H1 (cell line): Measurements from ENCODE around the gene PPIB. TPM values are rescaled to one million over a fixed set of nuclear protein-coding genes. Genes with fewer than 3 reads are reported as not detected.

Experiments
- CTCF ChIA-PET: fragments of 300-600 bp; sonication (Branson Sonifier 250); formaldehyde crosslinking; loops from one replicate; lab custom pipeline; 2021; ENCODE audit not compliant: partially characterized antibody; lab: Charles Lee
- POLR2A ChIA-PET: fragments of 300-600 bp; sonication (Branson Sonifier 250); formaldehyde crosslinking; loops from one replicate; lab custom pipeline; 2021; ENCODE audit warnings: inconsistent platforms; ENCODE audit not compliant: partially characterized antibody; lab: Charles Lee
- DNase-seq, 2 experiments: peaks; one replicate each; pipeline versions ENCODE4 v3.0.0 to v3.0.0-alpha.2; 2010 to 2022; ENCODE audit warnings: low spot score in 2 of 2, low read depth in 1 of 2, mixed read lengths in 1 of 2
- FAIRE-seq: peaks from 2 replicates; lab custom pipeline; 2011; peaks lifted over from hg19 to GRCh38; lab: Jason Lieb, UNC
- H2AFZ ChIP-seq: 2 replicates; pipeline ENCODE4 v1.8.1; 2012; ENCODE audit warnings: low read length, inconsistent platforms
- H2AK5ac ChIP-seq: 2 replicates; pipeline ENCODE4 v1.6.1; 2013; ENCODE audit warnings: low read depth, low read length
- H2BK120ac ChIP-seq: replicated peaks from 2 replicates; pipeline ENCODE3; 2013; ENCODE audit warnings: low read depth, low read length, inconsistent platforms
- H2BK12ac ChIP-seq: 2 replicates; pipeline ENCODE4 v1.6.1; 2013; ENCODE audit warnings: low read depth, low read length
- H2BK15ac ChIP-seq: 2 replicates; pipeline ENCODE4 v1.6.1; 2013; ENCODE audit warnings: low read length
- H2BK20ac ChIP-seq: 2 replicates; pipeline ENCODE4 v1.6.1; 2013; ENCODE audit warnings: low read length
- H2BK5ac ChIP-seq: 2 replicates; pipeline ENCODE4 v1.6.1; 2013; ENCODE audit warnings: low read depth, low read length
- H3K14ac ChIP-seq: 2 replicates; pipeline ENCODE4 v1.6.1; 2013; ENCODE audit warnings: inconsistent platforms; ENCODE audit not compliant: insufficient read length
- H3K18ac ChIP-seq: 2 replicates; pipeline ENCODE4 v1.6.1; 2013; ENCODE audit warnings: low read length; ENCODE audit errors: extremely low read depth
- H3K23ac ChIP-seq: 2 replicates; pipeline ENCODE4 v1.6.1; 2013; ENCODE audit warnings: inconsistent platforms; ENCODE audit not compliant: insufficient read length
- H3K23me2 ChIP-seq: 2 replicates; pipeline ENCODE4 v1.6.1; 2013; ENCODE audit warnings: low read depth, low read length
- H3K27ac ChIP-seq: 2 replicates; pipeline ENCODE4 v1.6.1; 2011; ENCODE audit warnings: low read depth, low read length, inconsistent platforms
- H3K27me3 ChIP-seq, 4 experiments: replicated peaks in 1 of 4; 1 replicate in 1 of 4; 2 replicates in 3 of 4; pipeline versions ENCODE4 v1.6.1 to v1.8.1; 2011 to 2013; ENCODE audit warnings: low read length in 3 of 4, mild to moderate bottlenecking in 3 of 4, inconsistent platforms in 2 of 4, mixed read lengths in 2 of 4, moderate library complexity in 1 of 4; ENCODE audit not compliant: control insufficient read depth in 3 of 4, insufficient read depth in 3 of 4; ENCODE audit errors: extremely low read depth in 1 of 4
- H3K36me3 ChIP-seq, 4 experiments: 2 replicates each; pipeline versions ENCODE4 v1.6.1 to v1.8.1; 2011 to 2013; ENCODE audit warnings: mild to moderate bottlenecking in 4 of 4, low read length in 3 of 4, moderate library complexity in 2 of 4, control low read depth in 1 of 4, inconsistent platforms in 1 of 4; ENCODE audit not compliant: insufficient read depth in 4 of 4, control insufficient read depth in 2 of 4
- H3K4ac ChIP-seq: replicated peaks from 2 replicates; pipeline ENCODE3; 2013; ENCODE audit warnings: low read length, low read depth, mixed read lengths, inconsistent platforms; ENCODE audit not compliant: insufficient read length
- H3K4me1 ChIP-seq, 4 experiments: replicated peaks in 1 of 4; 1 replicate in 1 of 4; 2 replicates in 3 of 4; pipeline versions ENCODE4 v1.6.1 to v1.8.1; 2011 to 2013; ENCODE audit warnings: low read length in 3 of 4, inconsistent platforms in 2 of 4, mixed read lengths in 1 of 4; ENCODE audit not compliant: insufficient read depth in 4 of 4, control insufficient read depth in 3 of 4
- H3K4me2 ChIP-seq, 2 experiments: 2 replicates each; pipeline versions ENCODE4 v1.6.1 to v1.8.1; 2011 to 2013; ENCODE audit warnings: low read depth in 2 of 2, low read length in 2 of 2, control low read depth in 1 of 2, inconsistent platforms in 1 of 2, mild to moderate bottlenecking in 1 of 2; ENCODE audit not compliant: insufficient read depth in 1 of 2
- H3K4me3 ChIP-seq, 4 experiments: fragments of 200-600, 300-600 bp in 1 of 4; sonication (generic), shearing (Covaris generic), sonication (Bioruptor Twin) in 1 of 4; 2 replicates each; pipeline versions ENCODE4 v1.5.1 to v1.8.1; 2011 to 2016; ENCODE audit warnings: low read length in 4 of 4, low read depth in 3 of 4, control low read depth in 2 of 4, inconsistent platforms in 2 of 4, mild to moderate bottlenecking in 2 of 4, mixed read lengths in 1 of 4, moderate library complexity in 1 of 4; ENCODE audit not compliant: insufficient read depth in 2 of 4; ENCODE audit errors: extremely low read depth in 1 of 4
- H3K56ac ChIP-seq: replicated peaks from 2 replicates; pipeline ENCODE3; 2013; ENCODE audit warnings: low read depth, mild to moderate bottlenecking, mixed read lengths, low read length, inconsistent platforms; ENCODE audit not compliant: insufficient read length
- H3K79me1 ChIP-seq: 2 replicates; pipeline ENCODE4 v1.6.1; 2013; ENCODE audit warnings: low read depth, low read length, control low read depth
- H3K79me2 ChIP-seq, 2 experiments: 2 replicates each; pipeline versions ENCODE4 v1.6.1 to v1.8.1; 2012 to 2013; ENCODE audit warnings: low read length in 2 of 2, mild to moderate bottlenecking in 2 of 2, inconsistent platforms in 1 of 2; ENCODE audit not compliant: insufficient read depth in 2 of 2, control insufficient read depth in 1 of 2
- H3K9ac ChIP-seq, 4 experiments: replicated peaks in 1 of 4; 1 replicate in 1 of 4; 2 replicates in 3 of 4; pipeline versions ENCODE4 v1.6.1 to v1.8.1; 2011 to 2013; ENCODE audit warnings: low read depth in 3 of 4, low read length in 3 of 4, control low read depth in 2 of 4, mild to moderate bottlenecking in 2 of 4, moderate library complexity in 2 of 4, inconsistent platforms in 1 of 4; ENCODE audit errors: extremely low read depth in 1 of 4
- H3K9me3 ChIP-seq, 2 experiments: 2 replicates each; pipeline versions ENCODE4 v1.6.1 to v1.8.1; 2012 to 2013; ENCODE audit warnings: mild to moderate bottlenecking in 2 of 2, moderate library complexity in 2 of 2, control low read depth in 1 of 2, inconsistent platforms in 1 of 2, low read depth in 1 of 2, low read length in 1 of 2, mixed read lengths in 1 of 2; ENCODE audit not compliant: insufficient read depth in 2 of 2
- H4K20me1 ChIP-seq, 2 experiments: replicated peaks in 1 of 2; 2 replicates each; pipeline versions ENCODE3 to v1.8.1; 2011 to 2013; ENCODE audit warnings: inconsistent platforms in 2 of 2, low read length in 2 of 2, mild to moderate bottlenecking in 1 of 2; ENCODE audit not compliant: insufficient read depth in 2 of 2, control insufficient read depth in 1 of 2
- H4K5ac ChIP-seq: 2 replicates; pipeline ENCODE4 v1.6.1; 2013; ENCODE audit warnings: low read length, low read depth, mixed read lengths, inconsistent platforms; ENCODE audit not compliant: insufficient read length
- H4K8ac ChIP-seq: 2 replicates; pipeline ENCODE4 v1.8.0; 2013; ENCODE audit warnings: mild to moderate bottlenecking, moderate library complexity, low read length, inconsistent platforms; ENCODE audit not compliant: insufficient read depth; ENCODE audit errors: extremely low read depth
- H4K91ac ChIP-seq: replicated peaks from 2 replicates; pipeline ENCODE3; 2013; ENCODE audit warnings: low read length, mixed read lengths, inconsistent platforms; ENCODE audit not compliant: insufficient read length
- BRCA1 ChIP-seq: IDR thresholded peaks from 2 replicates; pipeline ENCODE4 v1.6.1; 2012; ENCODE audit warnings: low read depth, low read length, improper control_type of control experiment
- FOSL1 ChIP-seq: IDR thresholded peaks from 2 replicates; pipeline ENCODE4 v1.6.1; 2011; ENCODE audit warnings: mild to moderate bottlenecking, low read depth, low read length, moderate library complexity; ENCODE audit not compliant: insufficient read depth
- GABPA ChIP-seq: IDR thresholded peaks from 2 replicates; pipeline ENCODE4 v1.6.1; 2011; ENCODE audit warnings: mild to moderate bottlenecking, low read length, moderate library complexity, borderline replicate concordance; ENCODE audit not compliant: insufficient read depth
- KDM1A ChIP-seq: fragments of 200-600, 300-600 bp; sonication (generic); IDR thresholded peaks from 2 replicates; pipeline ENCODE4 v1.7.1; 2016; ENCODE audit warnings: mild to moderate bottlenecking, low read length, borderline replicate concordance
- POLR2A ChIP-seq, 2 experiments: IDR thresholded peaks; 1 replicate in 1 of 2; 2 replicates in 1 of 2; pipeline ENCODE4 v1.6.1; 2011; ENCODE audit warnings: low read depth in 2 of 2, low read length in 2 of 2, mild to moderate bottlenecking in 2 of 2; ENCODE audit errors: control extremely low read depth in 1 of 2
- POLR2AphosphoS5 ChIP-seq: IDR thresholded peaks from 2 replicates; pipeline ENCODE4 v1.6.1; 2011; ENCODE audit warnings: low read depth, low read length
- SIRT6 ChIP-seq: IDR thresholded peaks from one replicate; pipeline ENCODE4 v1.7.1; 2012; ENCODE audit warnings: low read length, inconsistent platforms
- SP1 ChIP-seq: IDR thresholded peaks from 2 replicates; pipeline ENCODE4 v1.6.1; 2011; ENCODE audit warnings: low read depth, low read length
- SP2 ChIP-seq: IDR thresholded peaks from 2 replicates; pipeline ENCODE4 v1.6.1; 2012; ENCODE audit warnings: mild to moderate bottlenecking, low read length, inconsistent platforms
- SUZ12 ChIP-seq: fragments of 200-600 bp; sonication (generic); IDR thresholded peaks from 2 replicates; pipeline ENCODE4 v1.6.1; 2012; ENCODE audit warnings: mild to moderate bottlenecking, inconsistent platforms, low read length, moderate library complexity, mixed read lengths
- TCF12 ChIP-seq: IDR thresholded peaks from 2 replicates; pipeline ENCODE4 v1.6.1; 2011; ENCODE audit warnings: low read depth, mild to moderate bottlenecking, low read length
- WGBS, 2 experiments: shearing (Covaris generic) in 1 of 2; methylation state at CpG; one replicate each; pipeline versions ENCODE4 v1.1.6 to v1.1.7; 2013 to 2015; ENCODE audit warnings: low lambda C conversion rate in 2 of 2, mixed read lengths in 2 of 2, inconsistent platforms in 1 of 2, low coverage in 1 of 2, missing lambda C conversion rate in 1 of 2; ENCODE audit not compliant: insufficient replicate concordance in 2 of 2, insufficient coverage in 1 of 2, insufficient read length in 1 of 2; ENCODE audit errors: extremely low coverage in 1 of 2, missing lambda C conversion rate in 1 of 2; 5-methylcytosine and 5-hydroxymethylcytosine counted together
- polyA plus RNA-seq, 7 experiments: library from polyadenylated mRNA; depleted of rRNA in 3 of 7; stranded (reverse) in 5 of 7; unstranded in 2 of 7; fragments of >200 nt in 5 of 7; fragments of 200-250 nt in 2 of 7; gene quantifications; 1 replicate in 5 of 7; 2 replicates in 1 of 7; 4 replicates in 1 of 7; pipeline versions ENCODE4 v1.2.1 to v1.2.3, GENCODE V29; 2011 to 2013; ENCODE audit warnings: missing spikeins in 2 of 7, mixed read lengths in 2 of 7
- total RNA-seq: library from RNA; stranded (reverse); fragmentation: NEBNext Ultra II Directional; extraction: Animal tissue kit (Norgen Biotek cat#: 25700); gene quantifications from 2 replicates; pipeline ENCODE4 v1.2.1, GENCODE V29; 2021
- TF ChIP-seq, protein P1 (sequence below), 3 experiments: IDR thresholded peaks; 1 replicate in 2 of 3; 2 replicates in 1 of 3; pipeline versions ENCODE4 v1.5.1 to v1.6.1; 2011; ENCODE audit warnings: low read length in 3 of 3, mild to moderate bottlenecking in 3 of 3, inconsistent platforms in 2 of 3, low read depth in 1 of 3, moderate library complexity in 1 of 3; ENCODE audit not compliant: insufficient read depth in 1 of 3; ENCODE audit errors: control extremely low read depth in 1 of 3
- TF ChIP-seq, protein P2 (sequence below): IDR thresholded peaks from 2 replicates; pipeline ENCODE4 v1.6.1; 2012; ENCODE audit warnings: inconsistent platforms

The PPIB gene
- total and polyA plus RNA-seq, 2 of the 8 experiments (the other 6 are each of a cell fraction or from before 2014, with no cell fraction given) = 558 to 579 TPM

DNA sequence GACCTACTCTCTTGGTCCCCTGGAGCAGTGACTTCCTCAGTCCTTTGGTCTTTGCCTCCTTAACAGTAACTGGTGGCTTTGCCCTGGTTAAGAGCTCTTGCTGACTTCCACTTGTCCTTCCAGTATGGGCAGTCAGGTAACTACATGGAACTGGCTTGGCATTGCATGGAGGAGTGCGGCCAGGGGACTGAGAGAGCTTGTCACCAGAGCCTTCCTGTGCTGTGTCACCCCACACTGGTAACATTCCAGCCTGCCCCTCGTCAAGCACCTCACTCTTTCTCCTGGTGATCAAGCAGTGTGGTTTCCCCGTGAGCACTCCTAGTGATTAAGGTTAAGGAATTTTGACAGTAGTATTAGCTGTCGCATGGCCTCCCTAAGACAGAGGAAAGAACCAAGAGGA is 30.6 kb downstream of the PPIB start:
- no peak overlapping the region for H4K8ac ChIP-seq
- WGBS, 2 experiments = 93% methylated on average over 4 of the region's 4 CpGs; no CpG with 5 or more reads in 1 of the 2 experiments
- H2BK12ac ChIP-seq = no peak overlapping the region
- H3K27me3 ChIP-seq = no peaks in the 10 kb centered on the region
- no peak overlapping the region for H3K23ac ChIP-seq
- FAIRE-seq (no peak), DNase-seq (no peak)
- no peak overlapping the region for H3K27ac ChIP-seq
- no peaks in the 10 kb centered on the region for H3K79me2 ChIP-seq
- ChIA-PET POLR2A (no interaction called here), CTCF (interaction anchor here (0.9 to 2.9 kb wide), 7 partner anchors 9 to 380 kb away, joined by 3 to 18 read pairs (median 8); no protein-coding TSS in a partner anchor)
- H3K56ac ChIP-seq = no peak overlapping the region
- H3K9ac ChIP-seq = no peak overlapping the region
- no peak overlapping the region for H2BK15ac ChIP-seq
- peaks cover 19 to 56% (median 44%) of the 10 kb centered on the region in 4 experiments for H3K36me3 ChIP-seq
- no peak overlapping the region for H3K18ac ChIP-seq
- H2BK20ac ChIP-seq = no peak overlapping the region
- H3K4me3 ChIP-seq = no peak overlapping the region
- no peak overlapping the region for H3K14ac ChIP-seq
- H4K20me1 ChIP-seq = peaks cover 0 to 1% of the 10 kb centered on the region in 2 experiments
- no peak overlapping the region for H2BK120ac ChIP-seq
- no peak overlapping the region for H4K5ac ChIP-seq
- no peaks in the 10 kb centered on the region for H3K23me2 ChIP-seq
- no peak overlapping the region for H3K4ac ChIP-seq
- H4K91ac ChIP-seq = no peak overlapping the region
- H3K9me3 ChIP-seq = no peaks in the 10 kb centered on the region
- H2AK5ac ChIP-seq = no peak overlapping the region
- no peak overlapping the region for H2BK5ac ChIP-seq
- H2AFZ ChIP-seq = no peak overlapping the region
- H3K79me1 ChIP-seq = no peaks in the 10 kb centered on the region; the same call in 1 of the 2 replicates
- no peaks in the 10 kb centered on the region for H3K4me1 ChIP-seq
- H3K4me2 ChIP-seq = no peak overlapping the region
- no peak for TF ChIP-seq FOSL1
- TF ChIP-seq SUZ12 = no peak
- TF ChIP-seq POLR2A (IDR thresholded peaks at IDR 0.05; ENCODE audit: control extremely low read depth in 1 of 2, low read depth in 2 of 2, low read length in 2 of 2) = no peak
- TF ChIP-seq SP2 = no peak
- TF ChIP-seq BRCA1 = no peak
- TF ChIP-seq, protein P1, sequence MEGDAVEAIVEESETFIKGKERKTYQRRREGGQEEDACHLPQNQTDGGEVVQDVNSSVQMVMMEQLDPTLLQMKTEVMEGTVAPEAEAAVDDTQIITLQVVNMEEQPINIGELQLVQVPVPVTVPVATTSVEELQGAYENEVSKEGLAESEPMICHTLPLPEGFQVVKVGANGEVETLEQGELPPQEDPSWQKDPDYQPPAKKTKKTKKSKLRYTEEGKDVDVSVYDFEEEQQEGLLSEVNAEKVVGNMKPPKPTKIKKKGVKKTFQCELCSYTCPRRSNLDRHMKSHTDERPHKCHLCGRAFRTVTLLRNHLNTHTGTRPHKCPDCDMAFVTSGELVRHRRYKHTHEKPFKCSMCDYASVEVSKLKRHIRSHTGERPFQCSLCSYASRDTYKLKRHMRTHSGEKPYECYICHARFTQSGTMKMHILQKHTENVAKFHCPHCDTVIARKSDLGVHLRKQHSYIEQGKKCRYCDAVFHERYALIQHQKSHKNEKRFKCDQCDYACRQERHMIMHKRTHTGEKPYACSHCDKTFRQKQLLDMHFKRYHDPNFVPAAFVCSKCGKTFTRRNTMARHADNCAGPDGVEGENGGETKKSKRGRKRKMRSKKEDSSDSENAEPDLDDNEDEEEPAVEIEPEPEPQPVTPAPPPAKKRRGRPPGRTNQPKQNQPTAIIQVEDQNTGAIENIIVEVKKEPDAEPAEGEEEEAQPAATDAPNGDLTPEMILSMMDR (IDR thresholded peaks at IDR 0.05; ENCODE audit: control extremely low read depth in 1 of 3, insufficient read depth in 1 of 3, low read depth in 1 of 3, low read length in 3 of 3) = no peak
- TF ChIP-seq SIRT6 = no peak
- TF ChIP-seq, protein P2, sequence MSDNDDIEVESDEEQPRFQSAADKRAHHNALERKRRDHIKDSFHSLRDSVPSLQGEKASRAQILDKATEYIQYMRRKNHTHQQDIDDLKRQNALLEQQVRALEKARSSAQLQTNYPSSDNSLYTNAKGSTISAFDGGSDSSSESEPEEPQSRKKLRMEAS = no peak
- no peak for TF ChIP-seq POLR2AphosphoS5
- TF ChIP-seq SP1 = no peak
- no peak for TF ChIP-seq TCF12
- no peak for TF ChIP-seq GABPA
- TF ChIP-seq KDM1A = no peak
